HG03025 (cell line): Measurements from ENCODE around the gene RNGTT.

ENCODE experiments used
- ATAC-seq: cut with Tn5 transposase; IDR thresholded peaks from one replicate; pipeline ENCODE4 v1.9.1; 2021; ENCODE audit warnings: mild to moderate bottlenecking, moderate library complexity; ENCODE audit not compliant: unreplicated experiment, low FRiP score

RNGTT gene

GRCh38 chr6:88623531-88623930 is 339.9 kb downstream of the RNGTT start:
- ATAC-seq: no peak

- no peak for ATAC-seq
Observed at GRCh38 chr6:88619951-88620350, 343.5 kb downstream of the RNGTT start.

- peak; percentile 59 for ATAC-seq
Observed at GRCh38 chr6:88616380-88616779, 347.0 kb downstream of the RNGTT start.

GRCh38 chr6:88614316-88614877 is 349.0 kb downstream of the RNGTT start:
- no peak for ATAC-seq

GRCh38 chr6:88612631-88613030 is 350.8 kb downstream of the RNGTT start:
- no peak for ATAC-seq

GRCh38 chr6:88611721-88612120 is 351.7 kb downstream of the RNGTT start:
- no peak for ATAC-seq

- ATAC-seq: no peak
Observed at GRCh38 chr6:88609983-88610382, 353.4 kb downstream of the RNGTT start.

- no peak for ATAC-seq
Observed at GRCh38 chr6:88605271-88605670, 358.1 kb downstream of the RNGTT start.

GRCh38 chr6:88599571-88599970 is 363.8 kb downstream of the RNGTT start:
- no peak for ATAC-seq

- no peak for ATAC-seq
Observed at GRCh38 chr6:88596801-88597200, 366.6 kb downstream of the RNGTT start.

- ATAC-seq: no peak
Observed at GRCh38 chr6:88588938-88589337, 374.5 kb downstream of the RNGTT start.

- no peak for ATAC-seq
Observed at GRCh38 chr6:88587150-88587520, 376.3 kb downstream of the RNGTT start.

- no peak for ATAC-seq
Observed at GRCh38 chr6:88586371-88587149, 376.9 kb downstream of the RNGTT start.

- no peak for ATAC-seq
Observed at GRCh38 chr6:88585276-88585692, 378.1 kb downstream of the RNGTT start.

- no peak for ATAC-seq
Observed at GRCh38 chr6:88584581-88585275, 378.7 kb downstream of the RNGTT start.

- no peak for ATAC-seq
Observed at GRCh38 chr6:88577461-88577860, 386.0 kb downstream of the RNGTT start.

GRCh38 chr6:88575536-88575935 is 387.9 kb downstream of the RNGTT start:
- no peak for ATAC-seq

GRCh38 chr6:88574651-88575050 is 388.8 kb downstream of the RNGTT start:
- no peak for ATAC-seq

- ATAC-seq: no peak
Observed at GRCh38 chr6:88574031-88574430, 389.4 kb downstream of the RNGTT start.

GRCh38 chr6:88573561-88573960 is 389.9 kb downstream of the RNGTT start:
- no peak for ATAC-seq

- no peak for ATAC-seq
Observed at GRCh38 chr6:88572449-88573139, 390.8 kb downstream of the RNGTT start.
